Neural cell (in vitro differentiated cells): ENCODE results near the gene COPA. TPM values are rescaled to one million over a fixed set of nuclear protein-coding genes. Genes with fewer than 3 reads are reported as not detected.

Experiments used
- H2AFZ ChIP-seq: fragments of 200-600, 300-800 bp; sonication (generic), shearing (Covaris generic); 2 replicates; pipeline ENCODE4 v1.6.0; 2014; ENCODE audit warnings: low read depth, mild to moderate bottlenecking, antibody characterized with exemption, low read length, moderate library complexity
- H3F3A ChIP-seq: fragments of 200-600 bp; shearing (Covaris generic); 2 replicates; pipeline ENCODE4 v1.6.1; 2016; ENCODE audit warnings: mild to moderate bottlenecking, moderate library complexity, mixed read lengths, antibody characterized with exemption, low read length; ENCODE audit not compliant: insufficient read depth, poor library complexity, severe bottlenecking
- H3K27ac ChIP-seq: fragments of 200-600, 300-800 bp; sonication (generic), shearing (Covaris generic); 2 replicates; pipeline ENCODE4 v1.5.1; 2014; ENCODE audit warnings: mild to moderate bottlenecking, low read length, moderate library complexity
- H3K27me3 ChIP-seq: fragments of 300-800, 200-600 bp; sonication (generic), shearing (Covaris generic); 2 replicates; pipeline ENCODE4 v1.6.0; 2014; ENCODE audit warnings: mild to moderate bottlenecking, low read depth, low read length, moderate library complexity; ENCODE audit not compliant: insufficient read depth
- H3K36me3 ChIP-seq: fragments of 300-800, 200-600 bp; sonication (generic), shearing (Covaris generic); 2 replicates; pipeline ENCODE4 v1.5.1; 2014; ENCODE audit warnings: mild to moderate bottlenecking, antibody characterized with exemption, low read length, moderate library complexity; ENCODE audit not compliant: insufficient read depth
- H3K4me2 ChIP-seq: fragments of 300-800, 200-600 bp; sonication (generic), shearing (Covaris generic); 2 replicates; pipeline ENCODE4 v1.6.0; 2014; ENCODE audit warnings: mild to moderate bottlenecking, low read length
- H3K4me3 ChIP-seq: fragments of 300-800, 200-600 bp; sonication (generic), shearing (Covaris generic); 2 replicates; pipeline ENCODE4 v1.5.1; 2014; ENCODE audit warnings: mild to moderate bottlenecking, low read length, moderate library complexity
- H3K79me2 ChIP-seq: fragments of 200-600 bp; shearing (Covaris generic); replicated peaks from 2 replicates; pipeline ENCODE4 v1.6.0; 2014; ENCODE audit warnings: mild to moderate bottlenecking, low read length, moderate library complexity; ENCODE audit not compliant: insufficient read depth
- H3K9ac ChIP-seq: fragments of 300-800, 200-600 bp; sonication (generic), shearing (Covaris generic); 2 replicates; pipeline ENCODE4 v1.6.1; 2016; ENCODE audit warnings: mild to moderate bottlenecking, low read length, mixed read lengths
- H3K9me2 ChIP-seq: fragments of 200-600 bp; shearing (Covaris generic); 2 replicates; pipeline ENCODE4 v1.6.1; 2016; ENCODE audit warnings: mild to moderate bottlenecking, low read length, mixed read lengths; ENCODE audit not compliant: insufficient read depth
- H3K9me3 ChIP-seq: fragments of 200-600, 300-800 bp; sonication (generic), shearing (Covaris generic); 2 replicates; pipeline ENCODE4 v1.6.1; 2016; ENCODE audit warnings: mild to moderate bottlenecking, mixed run types, low read length, moderate library complexity, mixed read lengths
- H4K20me1 ChIP-seq: fragments of 200-600 bp; shearing (Covaris generic); 2 replicates; pipeline ENCODE4 v1.6.1; 2016; ENCODE audit warnings: mild to moderate bottlenecking, mixed run types; ENCODE audit not compliant: insufficient read depth
- CTCF ChIP-seq: fragments of 450-650 bp; IDR thresholded peaks from 2 replicates; pipeline ENCODE4 v1.5.1; 2014; ENCODE audit warnings: antibody characterized with exemption, mild to moderate bottlenecking, moderate library complexity; ENCODE audit not compliant: poor library complexity, severe bottlenecking
- EP300 ChIP-seq: fragments of 450-650 bp; conservative IDR thresholded peaks from 2 replicates; pipeline ENCODE4 v1.6.1; 2014; ENCODE audit warnings: antibody characterized with exemption, mild to moderate bottlenecking, moderate library complexity; ENCODE audit not compliant: poor library complexity, severe bottlenecking
- EZH2 ChIP-seq: fragments of 200-600, 300-800 bp; shearing (Covaris generic), sonication (generic); IDR thresholded peaks from 2 replicates; pipeline ENCODE4 v1.6.1; 2014; ENCODE audit warnings: antibody characterized with exemption, low read length, borderline replicate concordance, mild to moderate bottlenecking; ENCODE audit not compliant: insufficient read depth, poor library complexity, severe bottlenecking
- MXI1 ChIP-seq: fragments of 450-650 bp; conservative IDR thresholded peaks from 2 replicates; pipeline ENCODE4 v1.6.1; 2014; ENCODE audit warnings: antibody characterized with exemption, mild to moderate bottlenecking; ENCODE audit not compliant: poor library complexity, severe bottlenecking
- POLR2AphosphoS5 ChIP-seq: IDR thresholded peaks from 2 replicates; pipeline ENCODE4 v1.6.1; 2012
- RAD21 ChIP-seq: fragments of 450-650 bp; conservative IDR thresholded peaks from 2 replicates; pipeline ENCODE4 v1.6.1; 2014; ENCODE audit warnings: antibody characterized with exemption, mild to moderate bottlenecking, moderate library complexity
- REST ChIP-seq: IDR thresholded peaks from 2 replicates; pipeline ENCODE4 v1.6.1; 2012; ENCODE audit warnings: borderline replicate concordance
- SMC3 ChIP-seq: fragments of 450-650 bp; conservative IDR thresholded peaks from 2 replicates; pipeline ENCODE4 v1.6.1; 2014; ENCODE audit warnings: antibody characterized with exemption, mild to moderate bottlenecking, moderate library complexity; ENCODE audit not compliant: poor library complexity
- TAF1 ChIP-seq: IDR thresholded peaks from 2 replicates; pipeline ENCODE4 v1.6.1; 2012; ENCODE audit warnings: low read depth
- polyA plus RNA-seq: library from polyadenylated mRNA; depleted of rRNA; stranded (reverse); fragments of >200 nt; gene quantifications from 2 replicates; pipeline ENCODE4 v1.2.3, GENCODE V29; 2014

Gene COPA
- polyA plus RNA-seq, 1 donor from 2014 or later: 75.0 TPM

GRCh38 chr1:160338580-160338979 is 4.5 kb downstream of the COPA start:
- Histone ChIP-seq H3K9me3 (no peaks in the 10 kb centered on the region), H4K20me1 (no peaks in the 10 kb centered on the region), H2AFZ (no peak overlapping the region), H3K36me3 (peaks cover 5% of the 10 kb centered on the region), H3K27me3 (no peaks in the 10 kb centered on the region), H3K79me2 (peaks cover 55% of the 10 kb centered on the region), H3K4me2 (no peak overlapping the region), H3K4me3 (no peak overlapping the region), H3F3A (no peaks in the 10 kb centered on the region), H3K9ac (no peak overlapping the region), H3K27ac (no peak overlapping the region), H3K9me2 (no peaks in the 10 kb centered on the region)
- TF ChIP-seq EP300 (no peak), SMC3 (no peak), POLR2AphosphoS5 (no peak), TAF1 (no peak), CTCF (no peak), MXI1 (no peak), EZH2 (no peak), REST (no peak), RAD21 (no peak)

GRCh38 chr1:160332516-160332915 is 10.5 kb downstream of the COPA start:
- Histone ChIP-seq H3K27me3 (no peaks in the 10 kb centered on the region), H3K36me3 (peaks cover 6% of the 10 kb centered on the region), H4K20me1 (no peaks in the 10 kb centered on the region), H3K9me3 (no peaks in the 10 kb centered on the region), H3K9me2 (no peaks in the 10 kb centered on the region), H3K27ac (no peak overlapping the region), H2AFZ (no peak overlapping the region), H3F3A (no peaks in the 10 kb centered on the region), H3K79me2 (no peaks in the 10 kb centered on the region), H3K4me2 (no peak overlapping the region), H3K9ac (no peak overlapping the region), H3K4me3 (no peak overlapping the region)
- no peak for TF ChIP-seq CTCF
- TF ChIP-seq TAF1: no peak
- no peak for TF ChIP-seq SMC3
- TF ChIP-seq EP300: no peak
- no peak for TF ChIP-seq POLR2AphosphoS5
- TF ChIP-seq RAD21: no peak
- no peak for TF ChIP-seq REST
- TF ChIP-seq EZH2: no peak
- TF ChIP-seq MXI1: no peak
